Renal pelvis (tissue), 4 donors: ENCODE results near the gene ADAMTS4. TPM values are rescaled to one million over a fixed set of nuclear protein-coding genes. Genes with fewer than 3 reads are reported as not detected.

ENCODE experiments used
- DNase-seq: peaks from one replicate; pipeline ENCODE4 v3.0.0-alpha.2; 2013
- polyA plus RNA-seq, 3 donors: library from polyadenylated mRNA; unstranded; fragments of 120-200 nt; gene quantifications; one replicate each; pipeline ENCODE4 v1.2.1, GENCODE V29; 2013; ENCODE audit not compliant: insufficient read length in 3 of 3

ADAMTS4 gene
- polyA plus RNA-seq, 3 donors: 0.73 to 0.88 (median 0.86) TPM

DNA sequence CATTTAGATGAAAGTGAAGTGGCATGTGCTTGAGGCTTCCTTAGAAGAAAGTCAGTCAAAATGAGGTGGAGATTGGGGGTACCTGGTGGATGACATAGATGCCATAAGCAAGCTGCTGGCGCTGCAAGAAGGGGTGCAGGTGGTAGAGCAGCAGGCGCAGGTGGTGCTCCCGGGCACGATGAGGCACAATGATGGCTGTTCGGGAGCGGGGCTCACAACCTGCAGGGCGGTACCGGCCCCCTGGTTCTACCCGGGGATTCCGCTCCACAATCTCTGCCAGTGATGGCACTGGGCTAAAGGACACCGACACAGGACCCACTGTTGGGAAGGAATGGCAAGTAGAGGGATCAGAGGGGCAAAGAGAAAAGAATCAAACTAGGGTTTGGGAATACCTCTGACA is 23.9 kb downstream of the ADAMTS4 start:
- no peak for DNase-seq

DNA sequence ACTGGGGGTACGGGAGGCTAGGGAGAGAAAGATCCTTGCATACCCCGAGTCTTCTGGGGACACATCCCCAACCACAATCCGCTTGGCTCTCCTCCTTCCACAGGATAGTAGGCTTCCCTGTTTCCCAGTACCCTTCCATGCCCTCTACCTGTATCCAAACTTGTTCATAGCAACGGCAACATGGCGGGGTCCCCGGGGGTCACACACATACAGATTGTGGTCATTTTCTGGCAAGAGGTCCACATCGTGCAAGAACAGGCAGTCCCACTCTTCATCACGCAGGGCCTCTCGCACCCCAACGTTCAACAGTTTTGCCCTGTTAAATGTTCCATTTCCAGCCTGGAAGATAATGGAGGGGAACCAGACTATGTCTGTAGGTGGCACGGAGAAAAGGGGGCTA is 25.1 kb downstream of the ADAMTS4 start:
- DNase-seq: no peak

DNA sequence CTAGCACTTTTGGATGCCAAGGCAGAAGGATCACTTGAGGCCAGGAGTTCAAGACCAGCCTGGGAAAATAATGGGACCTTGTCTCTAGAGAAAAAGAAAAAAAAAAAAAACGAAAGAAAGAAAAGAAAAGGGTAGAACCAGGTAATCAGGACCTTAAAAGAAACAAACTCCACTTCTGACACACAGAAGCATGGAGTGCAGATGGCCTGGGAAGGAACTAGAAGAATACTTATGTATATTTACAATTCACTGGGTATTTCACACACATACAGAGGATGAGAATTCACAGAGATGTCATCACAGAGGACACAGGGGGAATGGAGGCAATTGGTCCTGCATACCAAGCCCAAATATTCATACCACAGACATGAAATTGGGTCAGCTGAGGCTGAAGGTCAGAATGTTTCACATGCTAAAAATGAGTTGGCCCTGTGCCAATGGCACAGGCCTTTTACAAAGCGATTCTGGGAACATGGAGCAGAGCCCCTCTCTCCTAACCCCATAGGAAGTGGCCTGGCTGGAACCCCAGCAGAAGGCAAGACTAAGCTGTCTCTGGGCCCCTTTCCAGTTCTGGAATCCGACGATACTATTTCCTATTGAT is 26.0 kb downstream of the ADAMTS4 start:
- no peak for DNase-seq

DNA sequence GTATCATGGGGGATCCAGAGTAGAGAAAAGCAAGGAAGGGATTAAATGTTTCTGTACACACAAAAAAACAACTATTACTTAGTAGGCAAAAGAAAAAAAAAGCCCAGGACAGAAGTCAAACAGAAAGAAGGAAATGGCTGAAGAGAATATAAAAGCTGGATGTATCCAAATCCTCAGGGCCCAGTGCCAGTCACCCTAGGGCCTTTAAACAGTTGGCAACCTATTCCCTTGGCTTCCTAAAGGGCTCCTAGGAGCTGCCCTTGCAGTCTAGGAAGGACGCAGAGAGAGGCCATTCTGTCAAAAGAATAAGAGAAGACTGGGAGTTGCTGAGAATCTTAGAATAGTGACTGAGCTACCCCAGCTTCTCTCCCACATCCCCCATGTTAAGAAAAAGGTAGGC is 26.5 kb downstream of the ADAMTS4 start:
- DNase-seq: no peak

DNA sequence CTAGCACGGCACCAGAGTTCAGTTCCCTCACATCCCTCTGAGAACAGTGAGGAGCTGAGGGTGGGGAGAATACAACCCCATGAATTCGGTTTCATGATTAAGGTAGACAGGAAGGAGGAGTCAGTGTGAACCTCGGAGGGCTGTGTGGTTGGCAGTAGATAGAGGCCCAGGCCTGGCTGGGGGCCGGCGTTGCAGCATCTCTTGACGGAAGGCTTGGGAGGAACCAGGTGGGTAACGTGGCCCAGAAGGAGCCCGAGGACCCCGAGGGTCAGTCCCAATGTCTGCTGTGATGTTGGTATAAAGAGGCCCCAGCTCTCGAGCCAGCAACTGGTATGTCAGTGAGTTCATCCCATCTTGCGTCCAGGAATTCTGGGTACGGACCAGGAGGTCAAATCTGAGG is 27.2 kb downstream of the ADAMTS4 start:
- no peak for DNase-seq

DNA sequence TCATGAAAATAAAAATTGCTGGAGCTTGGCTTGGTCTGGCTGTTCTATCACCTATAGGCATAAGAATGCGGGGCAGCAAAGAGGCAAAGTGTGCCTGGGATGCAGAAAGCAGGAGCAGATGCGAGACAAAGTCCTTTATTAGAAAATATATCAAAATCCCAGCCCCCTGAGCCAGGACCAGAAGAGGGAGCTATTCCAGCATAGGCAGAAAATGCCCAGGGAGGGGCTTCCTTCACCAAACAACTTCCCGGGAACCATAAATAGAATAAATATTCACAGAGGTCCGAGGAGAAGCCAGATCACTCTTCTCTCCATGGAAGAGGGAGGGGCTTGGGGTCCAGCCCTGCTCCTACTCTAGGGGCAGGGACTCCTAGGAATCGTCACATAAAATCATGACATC is 27.7 kb downstream of the ADAMTS4 start:
- DNase-seq: no peak

DNA sequence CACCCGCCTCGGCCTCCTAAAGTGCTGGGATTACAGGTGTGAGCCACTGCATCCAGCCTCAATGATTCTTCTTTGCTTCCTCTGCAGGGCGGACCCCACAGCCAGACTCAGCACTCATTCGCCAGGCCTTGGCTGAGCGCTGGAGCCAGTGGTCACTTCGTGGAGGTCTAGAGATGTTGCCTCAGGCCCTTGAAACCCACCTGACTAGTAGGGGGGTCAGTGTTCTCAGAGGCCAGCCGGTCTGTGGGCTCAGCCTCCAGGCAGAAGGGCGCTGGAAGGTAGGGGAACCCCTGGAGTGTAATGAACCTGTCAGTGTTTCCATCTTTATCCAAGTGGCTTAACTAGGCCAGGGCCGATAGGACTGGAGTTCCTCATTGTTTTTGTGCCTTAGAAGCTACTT is 29.9 kb downstream of the ADAMTS4 start:
- no peak for DNase-seq

DNA sequence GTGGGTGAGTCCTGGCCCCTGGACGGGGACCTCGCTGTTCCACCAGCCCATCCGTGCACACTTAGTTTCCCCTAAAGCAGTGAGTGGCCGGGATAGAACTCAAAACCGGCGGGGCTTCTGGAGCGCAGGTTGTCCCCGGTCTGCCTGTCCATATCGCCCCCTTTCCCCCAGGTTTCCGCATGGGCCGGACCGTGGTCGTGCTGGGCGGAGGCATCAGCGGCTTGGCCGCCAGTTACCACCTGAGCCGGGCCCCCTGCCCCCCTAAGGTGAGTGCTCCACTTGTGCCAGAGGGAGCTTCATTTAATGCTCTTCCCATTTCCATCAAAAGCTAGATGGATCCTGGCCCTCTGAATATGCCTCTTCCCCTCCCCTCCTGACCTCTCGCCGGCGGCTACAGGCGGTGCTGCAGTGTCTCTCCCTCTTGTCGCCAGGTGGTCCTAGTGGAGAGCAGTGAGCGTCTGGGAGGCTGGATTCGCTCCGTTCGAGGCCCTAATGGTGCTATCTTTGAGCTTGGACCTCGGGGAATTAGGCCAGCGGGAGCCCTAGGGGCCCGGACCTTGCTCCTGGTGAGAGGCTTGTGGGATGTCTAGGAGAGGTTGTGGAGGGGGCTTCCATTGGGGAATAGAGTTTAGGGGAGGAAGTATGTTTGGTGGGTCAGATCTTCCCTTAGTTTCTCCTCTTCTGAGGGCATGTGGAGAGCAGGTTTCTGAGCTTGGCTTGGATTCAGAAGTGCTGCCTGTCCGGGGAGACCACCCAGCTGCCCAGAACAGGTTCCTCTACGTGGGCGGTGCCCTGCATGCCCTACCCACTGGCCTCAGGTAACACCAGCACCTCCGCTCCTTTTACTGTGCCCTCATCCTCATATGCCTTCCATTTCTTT is 31.9 kb downstream of the ADAMTS4 start:
- DNase-seq: no peak

DNA sequence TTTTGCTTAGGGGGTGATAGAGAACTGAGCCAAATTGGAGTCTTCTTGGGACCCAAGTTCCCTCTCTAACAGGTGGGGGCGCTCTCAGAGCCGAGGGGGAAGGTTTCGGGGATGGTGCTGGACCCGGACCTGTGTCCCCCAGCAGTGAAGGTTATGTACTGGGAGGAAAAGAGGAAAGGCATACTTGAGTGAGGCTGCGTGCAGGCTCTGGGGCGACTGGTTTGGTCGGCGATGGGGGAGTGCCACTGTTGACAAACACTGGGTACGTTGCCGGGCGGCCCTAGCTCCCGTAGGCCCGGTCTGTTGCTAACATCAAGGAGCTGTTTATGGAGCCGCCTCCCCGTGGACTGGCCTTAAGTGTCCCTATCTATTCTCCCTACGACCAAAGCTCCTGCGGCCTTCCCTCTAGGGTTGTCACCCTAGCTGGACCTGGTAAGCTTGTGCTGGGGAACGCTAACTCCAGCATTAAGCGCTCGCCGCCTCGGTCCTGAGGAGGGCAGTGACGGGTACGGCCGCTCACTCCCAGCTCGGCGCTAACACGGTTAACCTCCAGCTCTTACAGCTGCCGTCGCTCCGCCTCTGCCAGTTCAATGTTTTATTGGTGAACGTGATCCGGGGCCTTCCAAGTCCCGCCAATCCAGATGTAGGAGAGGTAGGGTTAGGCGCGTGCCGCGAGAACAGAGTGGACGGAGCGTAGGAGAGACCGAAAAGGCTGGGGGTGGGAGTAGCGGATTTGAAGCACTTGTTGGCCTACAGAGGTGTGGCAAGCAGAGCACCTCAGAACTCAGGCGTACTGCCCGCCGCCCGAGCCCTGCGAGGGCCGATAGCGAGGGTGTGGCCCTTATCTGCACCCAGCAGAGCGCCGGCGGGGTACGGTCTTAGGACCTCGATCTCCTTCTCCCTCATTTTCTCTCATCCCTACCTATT is 32.8 kb downstream of the ADAMTS4 start, which contains the start of gene PPOX:
TSS of gene PPOX (plus strand) at position 685 of the 927 bp plus-strand sequence. CDS start 422 bp downstream, outside the sequence.
- peak; percentile 98 for DNase-seq

DNA sequence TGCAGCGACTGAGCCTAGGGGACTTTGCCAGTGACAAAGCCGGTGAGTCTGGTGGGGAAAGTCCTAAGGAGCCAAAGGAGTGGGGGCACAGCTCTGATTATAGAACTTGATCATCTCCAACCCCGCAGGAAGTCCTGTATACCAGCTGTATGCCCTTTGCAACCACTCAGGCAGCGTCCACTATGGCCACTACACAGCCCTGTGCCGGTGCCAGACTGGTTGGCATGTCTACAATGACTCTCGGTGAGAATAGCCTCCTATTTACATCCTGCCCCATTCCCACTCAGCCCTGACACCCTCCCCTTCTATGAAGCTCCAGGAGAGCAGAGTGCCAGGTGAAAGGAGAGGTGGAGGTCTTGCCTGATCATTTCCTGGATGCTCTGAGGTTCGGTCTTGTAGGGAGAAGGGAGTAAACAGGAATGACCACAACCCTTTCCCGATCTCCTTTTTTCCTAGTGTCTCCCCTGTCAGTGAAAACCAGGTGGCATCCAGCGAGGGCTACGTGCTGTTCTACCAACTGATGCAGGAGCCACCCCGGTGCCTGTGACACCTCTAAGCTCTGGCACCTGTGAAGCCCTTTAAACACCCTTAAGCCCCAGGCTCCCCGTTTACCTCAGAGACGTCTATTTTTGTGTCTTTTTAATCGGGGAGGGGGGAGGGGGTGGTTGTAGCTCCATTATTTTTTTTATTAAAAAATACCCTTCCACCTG is 33.8 kb downstream of the ADAMTS4 start:
- no peak for DNase-seq

DNA sequence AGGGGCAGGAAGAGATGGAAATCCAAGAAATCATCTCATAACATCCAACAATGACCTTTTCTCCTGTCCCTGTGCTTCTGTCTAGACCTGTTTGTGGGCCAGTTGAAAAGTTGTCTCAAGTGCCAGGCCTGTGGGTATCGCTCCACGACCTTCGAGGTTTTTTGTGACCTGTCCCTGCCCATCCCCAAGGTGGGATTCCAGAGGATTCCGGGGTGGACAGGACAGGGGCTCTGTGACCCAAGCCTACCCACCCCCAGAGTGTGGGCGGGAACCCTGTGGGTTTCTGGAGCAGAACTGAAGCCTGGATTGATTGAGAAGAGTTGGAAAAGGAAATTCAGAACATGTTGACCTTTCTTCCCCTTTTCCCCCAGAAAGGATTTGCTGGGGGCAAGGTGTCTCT is 35.1 kb downstream of the ADAMTS4 start:
- no peak for DNase-seq

DNA sequence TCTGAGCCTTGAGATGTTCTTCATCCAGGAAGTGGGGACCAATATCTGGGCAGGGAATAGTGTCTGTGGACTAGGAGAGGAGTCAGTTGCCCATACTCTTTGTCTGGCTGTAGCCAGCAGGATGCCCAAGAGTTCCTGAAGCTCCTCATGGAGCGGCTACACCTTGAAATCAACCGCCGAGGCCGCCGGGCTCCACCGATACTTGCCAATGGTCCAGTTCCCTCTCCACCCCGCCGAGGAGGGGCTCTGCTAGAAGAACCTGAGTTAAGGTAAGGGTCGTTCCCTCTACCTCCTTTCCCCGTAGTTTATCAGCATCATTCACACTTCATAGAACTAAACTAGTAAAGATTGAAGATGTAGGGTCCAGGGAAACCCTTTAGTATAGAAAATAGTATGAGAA is 36.0 kb downstream of the ADAMTS4 start:
- DNase-seq: no peak

DNA sequence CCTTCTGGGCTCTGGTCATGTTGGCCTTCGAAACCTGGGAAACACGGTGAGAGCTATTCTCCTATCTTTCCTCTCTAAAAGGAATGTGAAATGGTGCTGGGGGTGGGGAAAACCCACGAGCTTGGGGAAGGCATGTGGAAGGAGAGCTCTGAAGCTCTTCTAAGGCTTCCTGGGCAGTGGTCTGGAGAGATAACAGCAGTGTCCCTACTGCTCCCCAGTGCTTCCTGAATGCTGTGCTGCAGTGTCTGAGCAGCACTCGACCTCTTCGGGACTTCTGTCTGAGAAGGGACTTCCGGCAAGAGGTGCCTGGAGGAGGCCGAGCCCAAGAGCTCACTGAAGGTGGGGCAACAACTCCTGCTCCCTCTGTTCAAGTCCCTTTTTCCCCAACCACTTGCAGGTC is 36.8 kb downstream of the ADAMTS4 start:
- no peak for DNase-seq

DNA sequence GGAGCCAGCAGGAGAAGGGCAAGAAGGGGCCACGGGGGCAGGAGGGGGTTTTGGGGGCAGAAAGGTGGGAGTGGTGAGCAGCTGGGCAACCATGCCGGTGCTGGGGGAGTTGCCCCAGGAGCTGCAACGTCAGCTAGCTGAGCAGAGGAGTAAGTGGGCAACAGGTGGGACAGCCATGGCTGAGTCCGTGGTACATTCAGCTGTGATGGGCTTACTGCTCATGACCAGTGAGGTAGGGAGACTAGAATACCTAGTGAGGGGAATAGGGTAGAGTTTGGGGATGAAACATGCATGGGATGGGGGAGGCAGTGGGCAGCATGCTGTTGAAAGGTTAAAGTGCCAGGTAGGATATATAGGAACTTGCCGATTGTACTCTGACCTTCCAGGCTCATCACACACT is 37.2 kb downstream of the ADAMTS4 start:
- no peak for DNase-seq

DNA sequence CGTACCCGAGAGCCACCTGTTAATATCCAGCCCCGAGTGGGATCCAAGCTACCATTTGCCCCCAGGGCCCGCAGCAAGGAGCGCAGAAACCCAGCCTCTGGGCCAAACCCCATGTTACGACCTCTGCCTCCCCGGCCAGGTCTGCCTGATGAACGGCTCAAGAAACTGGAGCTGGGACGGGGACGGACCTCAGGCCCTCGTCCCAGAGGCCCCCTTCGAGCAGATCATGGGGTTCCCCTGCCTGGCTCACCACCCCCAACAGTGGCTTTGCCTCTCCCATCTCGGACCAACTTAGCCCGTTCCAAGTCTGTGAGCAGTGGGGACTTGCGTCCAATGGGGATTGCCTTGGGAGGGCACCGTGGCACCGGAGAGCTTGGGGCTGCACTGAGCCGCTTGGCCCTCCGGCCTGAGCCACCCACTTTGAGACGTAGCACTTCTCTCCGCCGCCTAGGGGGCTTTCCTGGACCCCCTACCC is 38.1 kb downstream of the ADAMTS4 start:
- no peak for DNase-seq

DNA sequence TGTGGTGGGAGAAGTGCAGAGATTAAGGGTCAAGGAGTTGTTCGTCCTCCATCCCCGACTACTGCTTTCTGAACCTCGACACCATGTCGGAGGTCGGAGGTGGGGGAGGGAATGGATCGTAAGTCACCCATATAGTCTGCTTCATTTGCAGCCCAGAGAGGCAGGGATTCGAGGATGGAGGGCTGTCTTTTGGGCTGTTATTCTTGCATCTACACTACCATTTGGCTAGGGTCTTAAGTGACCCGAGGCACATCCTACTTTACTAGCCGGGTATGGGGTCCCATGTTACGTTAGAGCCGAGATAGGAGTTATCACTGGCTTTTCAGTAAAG is 39.0 kb downstream of the ADAMTS4 start:
- no peak for DNase-seq

DNA sequence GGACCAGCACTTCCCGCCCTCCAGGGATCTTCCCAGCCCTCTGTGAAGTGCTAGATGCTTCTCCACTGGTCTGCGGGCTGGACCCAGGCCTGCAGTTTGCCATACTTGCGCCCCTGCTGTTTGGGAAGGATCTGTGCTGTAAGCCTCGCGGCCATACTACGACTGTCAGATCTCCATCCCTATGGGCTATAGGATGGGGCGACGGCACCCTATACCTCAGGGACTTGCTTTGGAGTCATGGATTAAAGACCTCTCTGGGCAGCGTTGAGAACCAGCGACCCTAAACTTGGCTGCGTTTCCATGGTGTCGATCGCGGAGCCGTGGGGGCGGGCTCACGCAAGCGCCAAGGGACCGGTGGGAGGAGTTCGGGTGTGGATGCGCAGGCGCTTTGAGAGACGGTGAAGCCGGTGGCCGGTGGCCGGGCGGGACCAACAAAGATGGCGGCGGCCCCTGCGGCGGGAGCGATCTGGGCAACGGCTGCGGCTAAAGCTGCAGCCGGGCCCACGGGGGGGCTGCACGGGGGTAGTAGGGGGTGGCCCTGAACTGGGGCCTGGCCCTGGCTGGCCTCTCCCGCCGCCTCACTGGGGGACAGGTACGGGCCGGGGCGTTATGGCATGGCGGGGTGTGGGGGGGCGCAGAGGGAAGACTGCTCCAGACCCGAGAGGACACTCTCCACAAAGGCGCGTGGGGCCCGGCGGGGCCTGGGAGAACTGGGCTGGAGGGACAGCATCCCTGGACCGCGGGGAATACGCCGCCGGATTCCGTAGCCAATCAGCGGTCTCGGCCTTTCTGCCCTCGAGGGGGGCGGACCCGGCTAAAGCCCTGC is 39.6 kb downstream of the ADAMTS4 start, which contains the start of gene USP21:
TSS of gene USP21 (plus strand) at position 414 of the 826 bp plus-strand sequence. CDS start 1,141 bp downstream, outside the sequence.
- DNase-seq: peak; percentile 94

DNA sequence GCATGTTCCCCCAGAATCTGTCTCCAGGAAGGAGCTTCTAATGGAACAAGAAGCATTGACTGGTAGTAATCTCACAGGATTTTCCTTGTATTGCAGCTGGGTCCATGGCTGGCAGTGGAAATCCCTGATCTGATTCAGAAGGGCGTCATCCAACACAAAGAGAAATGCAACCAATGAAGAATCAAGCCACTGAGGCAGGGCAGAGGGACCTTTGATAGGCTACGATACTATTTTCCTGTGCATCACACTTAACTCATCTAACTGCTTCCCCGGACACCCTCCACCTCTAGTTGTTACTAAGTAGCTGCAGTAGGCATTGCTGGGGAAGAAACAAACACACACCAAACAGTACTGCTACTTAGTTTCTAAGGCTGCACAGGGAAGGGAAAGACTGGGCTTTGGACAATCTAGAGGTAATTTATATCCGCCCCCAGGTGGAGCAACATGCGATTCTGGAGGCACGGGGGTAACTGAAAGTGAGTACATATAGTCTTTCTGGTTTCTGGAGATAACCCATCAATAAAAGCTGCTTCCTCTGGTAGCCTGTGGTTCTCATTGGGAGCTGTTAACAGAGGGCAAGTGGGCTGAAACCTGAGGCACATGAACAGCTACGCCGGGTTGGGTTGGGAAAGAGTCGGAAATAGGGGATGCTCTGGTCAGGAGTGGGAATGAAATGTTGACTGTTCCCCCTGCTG is 40.4 kb downstream of the ADAMTS4 start:
- DNase-seq: no peak

DNA sequence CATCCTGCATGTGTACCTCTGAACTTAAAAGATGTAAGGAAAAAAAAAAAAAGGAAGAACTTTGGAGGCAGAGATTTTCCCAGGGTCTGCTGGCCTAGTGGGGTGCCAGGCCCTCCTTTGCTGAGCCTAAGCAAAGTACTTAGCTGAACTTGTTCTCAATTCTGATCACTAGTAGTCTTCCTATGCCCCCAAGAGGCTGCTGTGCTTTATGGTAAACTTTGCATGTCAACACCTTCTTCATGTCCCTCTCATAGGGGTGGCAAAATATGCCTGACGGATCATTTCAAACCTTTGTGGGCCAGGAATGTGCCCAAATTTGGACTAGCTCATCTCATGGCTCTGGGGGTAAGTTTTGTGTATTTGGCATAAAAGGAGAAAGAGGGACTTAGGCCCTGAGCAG is 41.0 kb downstream of the ADAMTS4 start:
- no peak for DNase-seq
